Measurements from ENCODE around the gene FILIP1L.

The FILIP1L gene

DNA sequence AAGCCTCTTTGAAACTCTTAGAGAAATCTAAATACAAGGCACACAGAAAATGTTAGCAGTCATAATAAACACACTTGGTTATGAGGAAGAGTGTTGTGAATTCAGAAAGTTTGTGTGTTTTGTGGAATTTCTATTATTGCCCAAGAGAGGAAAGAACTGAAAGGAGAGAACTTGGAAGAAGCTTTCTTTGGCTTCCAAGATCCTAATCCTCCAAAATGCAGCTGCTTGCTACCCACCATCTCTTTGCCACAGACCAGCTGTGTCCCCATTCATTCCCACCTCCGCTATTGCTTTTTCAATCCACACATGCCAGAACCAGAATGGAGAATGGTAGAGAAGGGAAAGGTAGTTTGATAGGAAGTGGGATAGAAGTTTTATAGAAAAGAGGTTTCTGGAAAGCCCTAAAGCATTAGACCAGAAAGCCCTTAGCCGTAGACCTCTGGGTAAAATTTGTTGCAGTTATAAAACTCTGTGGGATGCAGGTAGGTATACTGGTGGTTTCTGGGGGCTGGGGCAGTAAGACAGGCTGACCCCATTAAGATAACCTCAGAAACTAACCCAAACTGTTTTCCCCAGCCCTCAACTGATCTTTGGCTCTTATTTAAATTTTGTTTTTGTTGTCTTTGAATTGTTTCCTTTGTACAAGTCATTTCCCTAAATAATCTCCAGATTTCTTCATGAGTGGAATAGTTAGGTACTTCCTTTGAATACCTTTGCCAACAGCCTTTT is 108.5 kb downstream of the FILIP1L start:
- no peak for DNase-seq

DNA sequence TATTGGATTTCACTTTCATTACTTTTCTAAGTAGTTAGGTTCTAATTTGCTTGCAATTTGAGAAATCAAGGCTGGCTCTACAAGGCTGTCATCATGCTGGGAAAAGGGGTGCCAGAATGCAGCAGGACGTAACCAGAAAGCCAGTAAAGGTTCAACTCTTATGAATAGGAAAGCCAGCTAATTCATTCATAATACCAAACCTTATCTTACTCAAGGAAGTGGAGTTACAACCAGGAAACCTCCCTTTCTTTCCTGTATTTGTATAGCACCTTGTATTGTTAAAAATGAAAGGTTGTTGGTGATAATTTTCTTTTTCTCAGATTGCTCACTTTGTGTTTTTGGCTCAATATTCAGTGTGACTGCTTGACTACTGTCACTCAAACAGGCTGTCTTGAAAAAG is 109.4 kb downstream of the FILIP1L start:
- no peak for DNase-seq

DNA sequence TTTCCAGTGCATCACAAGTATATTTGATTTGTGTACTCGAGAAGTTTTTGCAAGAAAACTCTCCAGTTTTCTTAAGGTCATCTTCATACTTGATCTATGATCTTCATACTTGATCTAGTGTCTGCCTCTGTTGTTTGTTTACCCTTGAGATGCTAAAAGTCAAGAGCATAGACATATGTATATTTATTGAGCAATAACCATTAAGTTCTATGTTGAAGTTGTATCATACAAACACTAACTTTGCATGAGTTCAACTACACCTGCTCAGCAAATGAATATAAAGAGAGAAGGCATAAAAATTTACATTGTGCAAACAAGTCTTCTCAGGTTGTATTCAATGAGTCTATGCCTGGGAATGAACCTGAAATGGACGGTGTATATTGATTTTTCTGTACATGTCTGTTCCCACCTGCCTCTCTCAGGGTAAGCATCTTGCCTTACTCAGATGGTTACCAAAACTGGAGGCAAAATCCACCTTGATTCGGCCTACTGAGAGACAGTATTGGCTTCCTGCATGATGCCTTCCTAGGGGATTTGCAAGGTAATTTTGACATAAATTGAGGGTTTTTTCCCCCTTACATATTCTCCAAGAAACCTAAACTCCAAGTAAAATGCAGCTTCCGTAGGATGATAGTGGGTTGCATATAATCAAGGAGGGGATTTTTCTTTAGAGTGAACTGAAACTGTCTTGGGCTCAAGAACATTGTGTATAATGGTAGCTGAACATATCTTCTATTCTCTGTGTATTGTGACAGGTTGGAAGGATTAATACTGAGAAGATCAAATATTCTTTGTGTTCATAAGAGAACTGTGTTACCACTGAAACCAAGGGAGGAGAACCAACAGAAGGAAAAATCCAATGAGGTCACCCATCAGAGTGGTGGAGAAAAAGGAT is 110.4 kb downstream of the FILIP1L start:
- DNase-seq, result no peak

DNA sequence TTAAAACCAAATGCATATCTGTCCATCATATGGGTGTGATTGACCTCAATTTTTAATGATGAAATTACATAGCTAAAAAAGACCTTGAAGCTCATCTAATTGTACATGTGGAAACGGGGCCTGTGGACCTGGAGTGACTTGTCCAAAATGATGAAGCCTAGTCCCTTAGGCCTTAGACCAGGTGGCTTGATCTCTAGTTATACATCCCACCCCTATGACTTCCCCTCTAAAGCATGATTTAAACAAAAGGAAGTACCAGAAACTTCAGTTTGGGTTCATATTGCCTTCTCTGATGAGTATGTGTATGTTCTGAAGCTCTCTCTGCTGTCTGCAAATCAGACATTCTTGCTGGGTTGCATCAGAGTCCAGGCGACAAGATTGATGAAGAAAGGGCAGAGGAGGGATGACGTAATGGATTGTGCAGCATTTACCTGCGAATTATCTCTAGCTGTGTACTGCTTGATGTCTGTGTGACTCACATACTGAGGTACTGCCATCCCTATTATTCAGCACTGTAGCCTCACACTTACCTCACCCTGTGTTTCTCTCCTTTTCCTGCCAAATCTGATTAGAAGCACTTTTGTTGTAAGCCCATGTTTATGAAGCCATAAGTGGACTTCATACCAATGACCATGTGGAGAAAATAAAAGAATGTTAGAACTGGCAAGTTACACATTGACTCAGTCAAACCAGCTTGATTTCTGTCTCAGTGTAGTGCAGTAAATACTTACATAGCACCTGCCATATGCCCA is 111.5 kb downstream of the FILIP1L start:
- DNase-seq, result no peak

DNA sequence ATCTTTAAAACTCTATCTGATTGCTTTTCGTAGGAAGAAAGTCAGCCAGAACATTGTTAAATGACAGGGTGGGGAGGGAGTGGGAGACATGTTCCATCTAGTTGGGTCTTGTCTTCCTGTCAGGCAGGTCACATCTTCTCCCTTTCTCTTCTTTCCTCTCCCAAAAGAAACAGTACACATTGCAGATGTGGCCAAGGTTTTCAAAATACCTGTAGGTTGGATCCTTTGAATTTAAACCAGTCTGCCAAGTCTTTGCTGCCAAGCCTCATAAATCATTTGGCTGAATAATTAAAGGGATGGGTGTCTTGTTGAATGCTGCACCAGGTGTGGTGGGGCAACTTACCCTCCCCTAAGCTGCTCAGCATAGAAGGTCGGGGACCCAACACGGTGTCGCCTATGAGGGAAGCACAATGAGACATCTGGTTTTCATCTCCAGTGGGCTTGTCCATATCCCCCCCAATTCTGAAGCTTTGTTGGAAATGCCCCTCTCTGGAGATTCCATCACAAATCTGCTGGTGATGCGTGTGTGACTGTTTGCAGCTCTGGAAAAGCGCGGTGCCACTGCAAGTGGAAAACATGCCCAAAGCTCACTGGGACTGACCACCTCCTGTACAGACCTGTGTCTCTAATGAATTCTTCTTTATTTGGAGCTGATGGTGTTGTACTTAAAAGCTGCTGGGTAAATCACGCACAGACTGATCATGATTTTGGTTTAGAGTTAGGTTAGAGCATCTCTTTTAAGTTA is 112.6 kb downstream of the FILIP1L start:
- DNase-seq, result no peak

DNA sequence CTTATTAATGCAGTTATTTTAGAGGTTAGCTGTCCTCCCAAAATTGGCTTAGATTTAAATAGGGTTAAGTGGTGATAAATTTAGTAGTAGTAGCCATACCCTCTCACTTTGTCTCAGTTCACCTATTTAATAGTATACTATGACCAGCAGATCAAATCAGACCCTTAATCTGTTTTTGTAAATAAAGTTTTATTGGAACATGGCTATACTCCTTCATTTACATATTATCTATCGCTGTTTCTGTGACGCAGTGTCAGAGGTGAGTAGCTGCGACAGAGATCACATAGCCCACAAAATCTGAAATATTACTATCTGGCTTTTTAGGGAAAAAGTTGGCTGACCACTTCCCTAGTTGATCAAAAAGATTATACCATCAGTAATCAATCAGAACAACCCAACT is 113.2 kb downstream of the FILIP1L start:
- DNase-seq, result no peak

DNA sequence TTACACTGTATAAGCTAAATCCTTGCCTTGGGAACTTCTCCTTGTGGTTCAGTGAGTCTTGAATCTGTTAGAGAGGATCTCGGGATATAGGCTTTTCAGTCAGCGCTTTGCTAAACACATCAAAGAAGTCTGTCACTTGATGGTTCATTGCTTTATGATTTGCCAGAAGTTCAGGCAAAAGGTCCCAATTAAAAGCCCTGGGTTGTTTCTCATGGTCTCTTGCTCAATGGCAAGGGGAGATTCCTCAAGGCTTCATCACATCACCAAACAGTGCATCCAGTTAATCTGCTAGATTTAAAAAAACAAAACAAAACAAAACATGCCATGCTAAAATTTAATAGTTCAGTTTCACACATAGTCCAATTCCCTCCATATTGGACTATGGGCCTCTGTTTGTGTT is 114.8 kb downstream of the FILIP1L start:
- no peak for DNase-seq

DNA sequence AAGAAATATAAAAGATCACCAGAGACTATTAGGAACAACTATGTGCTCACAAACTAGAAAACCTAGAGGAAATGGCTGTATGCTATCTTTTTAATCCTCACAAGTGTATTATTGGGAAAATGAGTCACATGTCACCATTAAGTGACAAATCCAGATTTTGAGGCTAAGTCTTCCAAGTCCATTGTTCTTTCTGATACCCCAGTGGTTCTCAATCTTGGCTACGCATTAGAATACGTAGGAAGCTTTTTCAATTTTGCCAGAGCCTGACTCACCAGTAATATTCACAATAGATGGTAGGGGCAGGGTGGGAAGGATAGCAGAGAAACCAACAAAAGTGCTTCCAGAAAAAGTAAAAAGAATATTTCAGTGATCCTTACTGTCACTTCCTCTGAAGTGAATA is 117.0 kb downstream of the FILIP1L start:
- no peak for DNase-seq

DNA sequence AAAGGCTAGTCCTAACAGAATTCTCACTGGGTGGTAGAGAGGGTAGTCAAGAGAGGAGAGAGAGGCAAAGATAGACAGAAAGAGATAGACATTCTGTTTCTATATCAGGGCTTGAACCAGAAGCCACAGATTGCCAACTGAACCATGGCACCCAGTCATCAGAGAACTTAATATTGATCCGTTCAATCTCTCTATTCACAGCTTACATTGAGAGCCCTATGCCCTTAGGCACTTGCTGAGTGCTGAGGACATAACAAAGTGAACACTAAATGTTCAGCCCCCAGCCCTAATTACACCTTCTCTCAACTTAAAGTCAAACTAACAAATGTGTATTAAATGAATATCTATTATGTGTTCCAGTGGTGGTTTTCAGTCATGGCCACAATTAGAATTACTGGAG is 124.1 kb downstream of the FILIP1L start:
- no peak for DNase-seq

DNA sequence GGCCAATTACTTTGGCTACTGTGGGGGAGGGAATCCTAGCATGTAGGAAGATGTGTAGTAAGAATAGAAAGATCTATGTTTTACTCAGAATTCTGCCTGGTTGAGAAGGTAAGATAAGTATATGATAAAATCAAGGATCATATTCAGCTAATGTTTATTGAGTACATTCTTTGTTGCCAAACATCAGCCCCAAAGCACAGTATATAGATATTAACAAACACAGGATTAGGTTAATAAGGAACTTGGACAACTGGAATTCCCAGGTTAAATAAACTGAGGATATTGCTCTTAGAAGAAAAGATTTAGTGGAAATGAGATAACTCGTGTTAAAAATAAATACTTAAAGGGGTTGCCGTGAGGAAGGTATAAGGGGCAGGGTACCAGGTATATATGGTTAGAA is 129.6 kb downstream of the FILIP1L start:
- DNase-seq, result no peak

DNA sequence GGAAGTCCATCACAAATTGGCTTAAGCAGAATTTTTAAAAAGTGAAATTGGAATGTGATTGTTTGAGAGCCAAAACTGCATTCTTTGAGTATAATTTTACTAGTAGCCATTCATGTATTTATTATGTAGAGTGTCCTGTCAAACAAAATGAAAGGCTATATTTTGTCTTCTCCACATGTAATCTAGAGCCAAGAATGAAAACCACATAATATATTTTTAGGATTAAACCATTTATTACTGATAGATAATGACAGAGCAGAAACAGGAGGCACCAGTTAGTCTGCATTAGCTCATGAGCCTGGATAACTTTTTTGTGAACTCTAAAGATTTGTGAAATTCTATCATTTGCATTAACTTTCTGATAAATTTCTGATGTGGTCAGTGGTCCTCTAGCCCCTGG is 130.2 kb downstream of the FILIP1L start:
- no peak for DNase-seq

DNA sequence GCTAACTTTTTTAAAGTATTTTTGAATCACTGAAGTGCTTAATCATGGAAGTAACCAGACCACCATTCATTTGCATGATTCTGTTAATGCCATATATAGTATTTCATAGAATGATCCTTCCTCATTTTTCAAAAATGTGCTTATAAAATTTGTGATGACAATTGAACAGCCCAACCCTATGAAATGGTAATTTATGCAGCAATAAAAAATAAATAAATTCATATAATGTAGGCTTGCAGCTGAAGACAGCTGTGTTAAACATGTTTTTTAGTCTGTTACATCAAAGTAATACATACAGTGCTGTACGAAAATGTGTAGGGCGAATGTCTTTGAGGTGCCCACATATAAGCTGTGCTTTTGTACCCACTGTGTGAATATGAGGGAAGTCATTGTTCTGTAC is 131.7 kb downstream of the FILIP1L start:
- DNase-seq, result no peak

DNA sequence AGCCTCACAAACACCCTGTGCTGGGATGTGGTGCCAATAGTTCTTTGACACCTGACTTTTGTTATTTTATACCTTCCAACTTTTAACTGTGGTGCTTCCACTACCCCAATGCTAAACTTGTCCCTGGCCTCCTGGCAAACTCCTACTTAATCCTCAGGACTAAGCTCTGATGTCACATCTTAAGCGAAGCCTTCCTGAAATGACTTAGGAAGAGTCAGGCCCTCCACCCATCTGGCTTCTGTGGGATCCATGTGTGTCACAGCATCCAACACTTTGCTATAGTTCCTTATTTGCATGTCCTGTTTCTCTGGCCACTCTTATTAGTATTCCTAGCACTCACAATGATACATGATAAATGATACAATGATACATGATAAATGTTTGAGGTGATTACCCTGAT is 133.2 kb downstream of the FILIP1L start:
- no peak for DNase-seq

DNA sequence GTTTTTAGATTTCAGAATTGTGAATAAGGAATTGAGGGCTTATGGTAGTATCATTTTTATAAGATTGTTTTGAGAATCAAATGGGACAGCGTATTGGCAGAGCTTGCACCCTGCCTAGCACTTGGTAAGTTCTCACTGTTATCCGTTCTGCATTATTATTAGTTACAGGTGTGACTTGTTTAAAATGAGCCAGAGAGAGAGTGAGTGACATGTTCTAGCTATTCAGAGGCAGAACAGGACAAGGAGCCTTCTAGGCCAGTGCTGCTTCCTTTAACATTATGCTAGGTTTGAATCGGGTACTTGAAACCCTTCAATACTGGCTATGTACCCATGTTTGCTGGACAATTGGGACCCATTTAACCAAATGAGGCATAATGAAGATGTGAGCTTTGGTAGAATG is 133.7 kb downstream of the FILIP1L start:
- no peak for DNase-seq

DNA sequence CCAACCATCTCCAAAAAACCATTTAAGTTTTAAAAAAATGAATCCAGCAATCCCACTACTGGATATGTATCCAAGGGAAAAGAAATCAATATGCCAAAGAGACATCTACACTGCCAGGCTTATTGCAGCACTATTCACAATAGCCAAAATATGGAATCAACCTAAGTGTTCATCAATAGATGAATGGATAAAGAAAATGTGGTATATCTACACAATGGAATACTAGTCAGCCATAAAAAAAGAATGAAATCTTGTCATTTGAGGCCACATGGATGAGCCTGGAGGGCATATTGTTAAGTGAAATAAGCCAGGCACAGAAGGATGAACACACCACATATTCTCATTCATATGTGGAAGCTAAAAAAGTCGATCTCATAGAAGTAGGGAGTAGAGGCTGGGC is 136.1 kb downstream of the FILIP1L start:
- no peak for DNase-seq

DNA sequence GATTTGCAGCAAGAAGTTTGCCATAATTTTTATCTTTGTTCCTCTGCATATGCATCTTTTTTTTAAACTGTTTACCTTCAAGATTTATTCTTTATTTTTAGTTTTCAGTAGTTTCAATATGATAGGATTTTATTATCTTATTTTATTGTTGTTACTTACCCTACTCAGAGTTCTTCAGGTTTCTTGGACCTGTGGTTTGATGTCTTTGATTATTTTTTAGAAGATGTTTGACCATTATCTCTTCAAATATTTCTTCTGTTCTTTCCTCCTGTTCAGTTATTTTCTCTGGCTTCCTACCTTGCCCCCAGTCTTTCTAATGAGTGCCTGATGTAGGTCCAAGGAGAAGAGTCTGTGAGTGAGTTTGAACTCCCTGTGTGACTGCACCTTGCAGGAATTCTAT is 137.7 kb downstream of the FILIP1L start:
- DNase-seq, result no peak

DNA sequence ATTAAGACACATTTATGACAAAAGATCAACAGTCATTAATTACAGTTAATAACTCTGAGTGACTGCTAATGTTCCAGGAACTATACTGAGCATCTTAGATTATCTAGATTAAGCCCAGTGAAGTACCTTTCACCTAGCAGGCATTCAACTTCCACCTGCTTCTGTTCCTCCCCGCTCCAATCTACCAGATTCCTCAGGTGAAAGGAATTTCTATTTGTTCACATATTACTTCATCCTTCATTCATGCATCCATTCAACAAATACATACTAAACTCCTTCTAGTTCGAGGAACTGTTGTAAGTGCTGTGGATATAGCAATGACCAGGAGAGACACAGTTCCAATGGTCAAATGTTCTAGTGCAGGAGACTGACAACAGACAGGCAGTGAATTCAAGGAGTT is 139.3 kb downstream of the FILIP1L start:
- no peak for DNase-seq

DNA sequence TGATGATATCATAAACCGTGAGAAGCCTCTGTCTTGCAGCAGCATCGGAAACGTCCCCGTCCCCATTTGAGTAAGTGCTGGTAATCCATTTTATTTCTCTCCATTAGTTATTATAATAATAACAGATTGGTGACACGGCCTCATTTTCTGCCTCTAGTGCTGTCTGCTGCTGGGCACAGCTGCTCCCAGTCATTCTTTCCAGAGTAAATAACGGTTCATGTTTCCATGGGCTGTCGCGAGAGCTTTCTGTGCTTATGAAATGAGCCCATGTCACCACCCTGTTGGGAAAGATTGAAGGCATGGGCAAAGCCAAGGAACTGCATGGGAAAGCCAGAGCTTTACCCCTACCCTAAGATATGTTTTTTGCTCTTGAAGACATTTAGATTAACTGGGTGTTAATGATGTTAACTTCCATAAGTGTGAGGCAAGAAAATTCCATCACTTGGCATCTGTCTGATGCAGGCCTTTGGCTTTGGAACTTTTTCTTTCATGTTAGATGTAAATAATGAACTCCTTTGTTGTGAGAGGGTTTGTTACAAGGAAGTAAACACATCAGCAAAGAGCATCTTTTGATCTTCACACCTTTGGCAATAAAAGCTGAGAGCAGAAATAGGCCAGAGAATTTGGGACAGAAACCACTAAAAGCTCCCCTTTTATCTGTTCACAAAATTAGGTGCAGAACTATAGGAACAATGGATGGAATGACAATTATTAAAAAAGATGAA is 141.8 kb downstream of the FILIP1L start:
- DNase-seq, result no peak

DNA sequence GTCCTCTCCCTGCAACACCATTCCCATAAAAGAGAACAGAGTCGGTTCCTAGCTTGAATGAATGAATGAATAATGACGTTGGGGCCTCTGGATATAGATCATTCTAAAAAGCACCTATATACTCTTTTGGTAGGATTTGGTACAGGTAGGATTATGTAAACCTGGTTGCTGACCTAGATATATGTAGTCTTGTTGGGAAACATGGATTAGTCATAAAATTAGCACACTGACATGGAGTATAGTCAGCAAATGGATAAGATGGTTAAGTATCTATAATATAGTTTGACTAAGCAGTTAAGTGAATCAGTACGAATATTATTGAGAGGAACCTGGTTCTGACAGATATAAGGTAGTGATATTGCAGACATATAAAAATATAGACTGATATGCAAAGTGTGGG is 142.5 kb downstream of the FILIP1L start:
- DNase-seq, result no peak

DNA sequence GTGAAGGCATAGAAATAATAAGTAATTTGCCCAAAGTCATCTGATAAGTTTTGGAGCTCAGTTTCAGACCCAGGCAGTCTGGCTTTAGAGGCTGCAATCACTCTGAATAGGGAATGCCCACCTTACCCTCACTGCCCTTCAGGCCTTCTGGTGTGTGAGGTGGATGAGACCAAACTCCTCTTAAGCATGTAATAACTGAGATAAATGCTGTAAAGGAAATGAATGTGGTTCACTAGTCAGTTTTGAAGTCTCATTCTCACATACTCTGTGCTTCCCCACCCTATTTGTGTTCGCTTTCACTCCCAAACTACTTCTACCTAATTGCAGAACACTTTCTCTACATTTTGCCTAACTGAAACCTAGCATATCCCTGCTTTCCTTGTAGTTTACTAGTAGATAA is 144.1 kb downstream of the FILIP1L start:
- DNase-seq, result no peak

DNA sequence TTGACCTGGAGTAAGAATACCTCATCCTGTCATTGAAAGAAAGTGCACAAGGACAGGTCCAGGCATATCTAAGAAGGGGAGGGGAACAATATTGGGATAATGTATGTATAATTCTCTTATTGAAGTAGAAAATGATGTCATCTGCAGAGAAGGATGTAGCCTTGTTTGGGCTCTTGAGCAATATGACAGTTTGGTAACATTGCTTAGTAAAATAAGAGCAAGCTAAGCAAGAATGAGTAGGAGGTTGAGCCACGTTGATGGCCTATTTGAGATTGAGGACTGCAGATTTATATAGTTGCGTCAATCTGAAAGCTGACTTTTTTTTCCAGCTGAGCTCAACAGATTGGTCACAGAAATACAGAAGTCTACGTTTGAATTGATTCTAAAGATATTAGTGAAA is 145.2 kb downstream of the FILIP1L start:
- no peak for DNase-seq

DNA sequence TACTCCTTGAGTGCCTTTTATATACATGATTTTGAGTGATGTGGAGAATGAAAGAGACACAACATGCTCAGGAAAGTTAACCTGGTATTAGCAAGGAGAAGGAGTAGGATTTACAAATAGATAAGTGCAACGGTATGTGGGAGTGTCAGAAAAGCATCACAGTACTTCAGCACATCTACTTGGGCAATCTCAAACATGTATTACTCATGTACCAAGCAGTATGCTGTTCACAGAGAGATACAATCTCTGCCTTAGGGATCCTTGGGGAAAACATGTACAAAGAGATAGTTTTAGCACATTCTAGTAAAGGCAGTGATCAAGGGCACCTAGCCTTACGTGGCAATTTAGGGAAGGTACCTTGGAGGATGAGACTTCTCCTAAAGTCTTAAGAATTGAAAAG is 146.5 kb downstream of the FILIP1L start:
- no peak for DNase-seq
